SK-N-MC (cell line): ENCODE results near the gene ATPAF1.

Source experiments
- EZH2 ChIP-seq: fragments of 200-600 bp; sonication (generic); IDR thresholded peaks from one replicate; pipeline ENCODE4 v1.6.1; 2017; ENCODE audit warnings: antibody characterized with exemption
- FOXP2 ChIP-seq: optimal IDR thresholded peaks from 2 replicates; pipeline ENCODE3; 2011; ENCODE audit warnings: mild to moderate bottlenecking, moderate library complexity; ENCODE audit not compliant: insufficient read depth; ENCODE audit errors: extremely low read length, control extremely low read depth
- POLR2AphosphoS5 ChIP-seq: IDR thresholded peaks from 2 replicates; pipeline ENCODE4 v1.6.1; 2012; ENCODE audit warnings: mild to moderate bottlenecking, low read depth, low read length, borderline replicate concordance

DNA sequence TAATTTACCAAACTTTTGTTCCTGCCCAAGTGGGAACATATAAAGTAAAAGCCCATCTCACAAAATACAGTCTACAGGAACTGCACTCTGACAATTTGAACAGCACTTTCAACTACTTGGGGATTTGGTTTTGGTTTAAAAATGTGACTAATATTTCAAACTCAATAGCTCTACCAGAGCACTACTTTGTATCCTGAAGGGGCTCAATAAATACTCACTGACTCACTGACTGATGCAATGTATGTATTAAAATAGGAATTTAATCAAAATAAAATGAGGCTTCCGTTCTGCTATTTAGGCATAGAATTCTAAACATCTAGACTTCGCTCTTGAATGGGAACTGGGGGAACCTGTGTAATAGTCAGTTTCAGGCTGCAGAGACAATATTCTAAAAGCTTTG lies 28.9 kb upstream of the ATPAF1 start:
- TF ChIP-seq POLR2AphosphoS5: no peak
- TF ChIP-seq EZH2: no peak
- no peak for TF ChIP-seq FOXP2
